ENCODE measurements around the gene CLEC4M. TPM values are rescaled to one million over a fixed set of nuclear protein-coding genes. Genes with fewer than 3 reads are reported as not detected.

CLEC4M gene
- total RNA-seq, 1 experiment from 2014 or later = not detected

- H3K36me3 Mint-ChIP-seq (ENCODE audit: insufficient read depth in 1 of 3, low read depth in 3 of 3) = peaks cover 0 to 4% (median 0%) of the 10 kb centered on the region in 3 experiments; a peak in 3 of 7 replicates
- H3K4me1 Mint-ChIP-seq = peaks cover 5 to 10% of the 10 kb centered on the region in 2 experiments; a peak in 3 of 4 replicates
- H3K9me3 ChIP-seq (ENCODE audit: control insufficient read depth, low read depth, low read length) = no peaks in the 10 kb centered on the region
- H2BK12ac ChIP-seq (ENCODE audit: insufficient read length, low read depth, low read length) = no peak overlapping the region
- peaks cover 10 to 26% of the 10 kb centered on the region in 2 experiments; a peak in 4 of 5 replicates for H3K9me3 Mint-ChIP-seq
- no peak overlapping the region for H3K9ac ChIP-seq (ENCODE audit: extremely low read depth, insufficient read length, low read length)
- no peak overlapping the region for H2AK5ac ChIP-seq (ENCODE audit: insufficient read length, low read length)
- no peak overlapping the region for H3K56ac ChIP-seq (ENCODE audit: insufficient read length, low read depth, low read length)
- no peaks in the 10 kb centered on the region for H4K20me1 ChIP-seq (ENCODE audit: control insufficient read depth, insufficient read depth, insufficient read length)
- no peak overlapping the region for H3K23ac ChIP-seq (ENCODE audit: insufficient read length, low read depth, low read length)
- no peak overlapping the region for H2BK20ac ChIP-seq (ENCODE audit: low read depth, low read length, poor library complexity, severe bottlenecking)
- no peaks in the 10 kb centered on the region for H3K79me1 ChIP-seq (ENCODE audit: insufficient read depth, low read depth, low read length, poor library complexity, severe bottlenecking)
- WGBS (ENCODE audit: extremely low coverage, insufficient read length, low lambda C conversion rate) = no CpG with 5 or more reads among the region's 2 CpGs
- no peak overlapping the region for H3K4me3 Mint-ChIP-seq
- H3K79me2 ChIP-seq (ENCODE audit: insufficient read depth, low read length) = no peaks in the 10 kb centered on the region
- no peak overlapping the region for H2AFZ ChIP-seq (ENCODE audit: low read length)
- H3K14ac ChIP-seq (ENCODE audit: insufficient read depth, low read length) = no peak overlapping the region
- H3T11ph ChIP-seq (ENCODE audit: low read length) = no peak overlapping the region
- no peak overlapping the region for H3K27ac Mint-ChIP-seq
- H2BK120ac ChIP-seq (ENCODE audit: low read depth, low read length, poor library complexity, severe bottlenecking) = no peak overlapping the region
- H2BK5ac ChIP-seq (ENCODE audit: insufficient read length, low read length) = no peak overlapping the region
- TF ChIP-seq CTCF (conservative IDR thresholded peaks at IDR 0.05) = no peak
- H3K4ac ChIP-seq (ENCODE audit: low read depth, low read length) = no peak overlapping the region
- no peaks in the 10 kb centered on the region for H3K27me3 ChIP-seq (ENCODE audit: insufficient read depth, low read length)
- H3K4me2 ChIP-seq (ENCODE audit: insufficient read depth, insufficient read length, low read length) = no peak overlapping the region
- no peaks in the 10 kb centered on the region for H3K23me2 ChIP-seq (ENCODE audit: insufficient read length, low read depth, low read length, poor library complexity, severe bottlenecking)
- no peak overlapping the region for H4K5ac ChIP-seq (ENCODE audit: insufficient read length, low read depth, low read length)
- H2BK15ac ChIP-seq (ENCODE audit: low read depth, low read length) = no peak overlapping the region
- H3K27ac ChIP-seq (ENCODE audit: insufficient read length, low read depth, low read length) = no peak overlapping the region
- H3K4me1 ChIP-seq (ENCODE audit: insufficient read depth, low read length) = no peaks in the 10 kb centered on the region; the same call in 1 of the 2 replicates
- no peak overlapping the region for H3K18ac ChIP-seq (ENCODE audit: insufficient read length, low read depth, low read length)
- H3K27me3 Mint-ChIP-seq (ENCODE audit: low read depth) = peaks cover 37% of the 10 kb centered on the region
- H4K8ac ChIP-seq (replicated peaks; ENCODE audit: insufficient read length, low read depth, low read length) = no peak overlapping the region
- H4K91ac ChIP-seq (ENCODE audit: insufficient read length, low read depth, low read length) = no peak overlapping the region
- DNase-seq = no peak
These were observed 48.9 kb downstream of the CLEC4M start for GRCh38 chr19:7811989-7812388.

Measured in H9 (cell line).